Body of pancreas (tissue), 4 donors: Measurements from ENCODE around the gene DTX1.

Source experiments
- POLR2A ChIP-seq, 3 donors: fragments of 450-650 bp; IDR thresholded peaks; one replicate each; pipeline ENCODE4 v1.6.1; 2016; ENCODE audit warnings: antibody characterized with exemption in 3 of 3, mild to moderate bottlenecking in 2 of 3
- TF ChIP-seq, protein P1 (sequence below), 7 experiments: fragments of 450-650 bp in 4 of 7; fragments of 200-600 bp in 3 of 7; sonication (generic) in 3 of 7; IDR thresholded peaks; one replicate each; pipeline ENCODE4 v1.5.1; 2016 to 2019; ENCODE audit warnings: antibody characterized with exemption in 7 of 7

DNA sequence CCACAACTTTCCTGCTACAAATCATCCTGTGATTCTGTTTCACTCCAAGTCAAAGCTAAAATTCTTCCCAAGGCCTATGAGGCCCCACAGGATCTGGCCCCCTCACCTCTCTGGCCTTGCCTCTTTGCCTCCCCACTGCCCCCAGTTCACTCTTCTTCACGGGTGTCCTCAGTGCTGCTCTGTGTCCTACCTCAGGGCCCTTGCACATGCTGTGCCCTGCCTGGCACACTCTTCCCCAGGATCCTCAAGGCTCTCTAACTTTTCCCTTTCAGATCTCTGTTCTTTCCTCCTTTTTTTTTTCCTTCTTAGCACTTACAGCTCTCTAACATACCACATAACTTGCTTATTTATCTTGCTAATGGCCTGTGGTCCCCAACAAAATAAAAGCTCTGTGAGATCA is 49.8 kb downstream of the DTX1 start:
- no peak for TF ChIP-seq POLR2A (IDR thresholded peaks at IDR 0.05)
- TF ChIP-seq, protein P1, sequence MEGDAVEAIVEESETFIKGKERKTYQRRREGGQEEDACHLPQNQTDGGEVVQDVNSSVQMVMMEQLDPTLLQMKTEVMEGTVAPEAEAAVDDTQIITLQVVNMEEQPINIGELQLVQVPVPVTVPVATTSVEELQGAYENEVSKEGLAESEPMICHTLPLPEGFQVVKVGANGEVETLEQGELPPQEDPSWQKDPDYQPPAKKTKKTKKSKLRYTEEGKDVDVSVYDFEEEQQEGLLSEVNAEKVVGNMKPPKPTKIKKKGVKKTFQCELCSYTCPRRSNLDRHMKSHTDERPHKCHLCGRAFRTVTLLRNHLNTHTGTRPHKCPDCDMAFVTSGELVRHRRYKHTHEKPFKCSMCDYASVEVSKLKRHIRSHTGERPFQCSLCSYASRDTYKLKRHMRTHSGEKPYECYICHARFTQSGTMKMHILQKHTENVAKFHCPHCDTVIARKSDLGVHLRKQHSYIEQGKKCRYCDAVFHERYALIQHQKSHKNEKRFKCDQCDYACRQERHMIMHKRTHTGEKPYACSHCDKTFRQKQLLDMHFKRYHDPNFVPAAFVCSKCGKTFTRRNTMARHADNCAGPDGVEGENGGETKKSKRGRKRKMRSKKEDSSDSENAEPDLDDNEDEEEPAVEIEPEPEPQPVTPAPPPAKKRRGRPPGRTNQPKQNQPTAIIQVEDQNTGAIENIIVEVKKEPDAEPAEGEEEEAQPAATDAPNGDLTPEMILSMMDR (IDR thresholded peaks at IDR 0.05) = no peak
